PC-3 (cell line): ENCODE results near the gene CDH22.

Source experiments
- CTCF ChIP-seq: fragments of 300-600 bp; sonication (generic); conservative IDR thresholded peaks from 2 replicates; pipeline ENCODE4 v1.5.1; 2017; ENCODE audit warnings: antibody characterized with exemption, low read depth, mild to moderate bottlenecking, low read length
- EZH2 ChIP-seq: fragments of 300-600 bp; sonication (generic); IDR thresholded peaks from one replicate; pipeline ENCODE4 v1.6.1; 2017; ENCODE audit warnings: antibody characterized with exemption, mild to moderate bottlenecking, low read length; ENCODE audit not compliant: unreplicated experiment

- TF ChIP-seq CTCF (no peak), EZH2 (no peak)
These were observed 81.7 kb downstream of the CDH22 start for GRCh38 chr20:46226602-46227001.
